Mucosa of rectum (tissue), 2 donors: Measurements from ENCODE around the gene CD4.

ENCODE experiments used
- H3K27ac ChIP-seq, 2 donors: one replicate each; pipeline ENCODE4 v1.7.0; 2013; ENCODE audit warnings: inconsistent platforms in 2 of 2, low read depth in 2 of 2, low read length in 2 of 2
- H3K27me3 ChIP-seq, 2 donors: one replicate each; pipeline ENCODE4 v1.7.0; 2013; ENCODE audit warnings: low read length in 2 of 2; ENCODE audit not compliant: control insufficient read depth in 2 of 2, insufficient read depth in 2 of 2
- H3K36me3 ChIP-seq, 2 donors: one replicate each; pipeline ENCODE4 v1.7.0; 2013; ENCODE audit warnings: low read length in 2 of 2; ENCODE audit not compliant: control insufficient read depth in 2 of 2, insufficient read depth in 2 of 2
- H3K4me1 ChIP-seq, 2 donors: one replicate each; pipeline ENCODE4 v1.7.0; 2013; ENCODE audit warnings: low read length in 2 of 2, mild to moderate bottlenecking in 1 of 2; ENCODE audit not compliant: control insufficient read depth in 2 of 2, insufficient read depth in 2 of 2
- H3K4me3 ChIP-seq, 2 donors: one replicate each; pipeline ENCODE4 v1.7.0; 2013; ENCODE audit warnings: low read length in 2 of 2
- H3K9ac ChIP-seq, 2 donors: one replicate each; pipeline ENCODE4 v1.7.0; 2013; ENCODE audit warnings: low read length in 2 of 2, low read depth in 1 of 2, mild to moderate bottlenecking in 1 of 2
- H3K9me3 ChIP-seq, 2 donors: one replicate each; pipeline ENCODE4 v1.7.0; 2013; ENCODE audit warnings: low read length in 2 of 2; ENCODE audit not compliant: control insufficient read depth in 2 of 2
- donor health status: healthy.
- donor health status: Normal muscosa, but diverticular disease.

CD4 gene

DNA sequence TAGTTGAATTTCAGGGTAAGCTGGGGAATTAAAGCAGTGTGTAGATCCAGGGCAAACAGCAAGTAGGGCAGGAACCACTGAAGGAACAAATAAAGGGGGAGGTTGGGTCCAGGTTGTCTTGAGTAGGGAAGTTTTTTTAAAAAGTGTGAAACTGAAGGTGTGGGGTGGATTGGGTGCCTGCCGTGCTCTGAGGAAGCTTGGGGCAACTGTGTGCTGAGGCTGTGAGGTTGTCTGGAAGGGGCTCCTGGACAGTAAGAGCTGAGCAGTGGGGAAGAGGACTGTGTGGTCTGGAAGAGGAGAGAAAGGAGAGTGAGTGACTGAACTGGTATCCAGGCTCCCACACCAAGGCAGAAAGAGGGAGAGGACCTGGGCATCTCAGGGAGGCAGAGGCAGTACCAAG, 21.4 kb downstream of the CD4 start:
- H3K27ac ChIP-seq: no peak overlapping the region
- H3K27me3 ChIP-seq: no peaks in the 10 kb centered on the region
- H3K4me1 ChIP-seq: no peaks in the 10 kb centered on the region
- H3K36me3 ChIP-seq: peaks cover 0 to 5% of the 10 kb centered on the region in 2 donors
- H3K9ac ChIP-seq: no peak overlapping the region
- H3K9me3 ChIP-seq: no peaks in the 10 kb centered on the region
- no peak overlapping the region for H3K4me3 ChIP-seq

DNA sequence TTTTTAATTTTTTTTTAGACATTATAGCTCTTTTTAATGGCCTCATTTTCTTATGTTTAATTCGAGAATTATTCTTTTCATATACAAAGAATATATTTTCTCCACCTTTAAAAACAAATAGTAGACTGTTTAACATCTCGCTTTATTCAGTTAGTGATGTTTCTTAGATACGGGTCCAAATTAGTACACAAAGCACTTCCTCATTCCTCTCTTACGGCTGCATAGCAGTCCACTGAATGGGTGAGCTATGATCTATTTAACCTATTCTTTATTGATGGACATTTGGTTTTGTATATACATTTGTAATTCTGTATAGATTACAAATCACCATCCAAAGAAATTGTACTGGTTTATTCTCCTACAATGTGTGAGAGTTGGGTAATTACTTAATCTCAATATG, 24.0 kb downstream of the CD4 start:
- Histone ChIP-seq H3K9me3 (no peaks in the 10 kb centered on the region), H3K9ac (no peak overlapping the region), H3K27ac (no peak overlapping the region), H3K4me3 (no peak overlapping the region), H3K27me3 (no peaks in the 10 kb centered on the region), H3K36me3 (peaks cover 0 to 10% of the 10 kb centered on the region in 2 donors), H3K4me1 (no peaks in the 10 kb centered on the region)

DNA sequence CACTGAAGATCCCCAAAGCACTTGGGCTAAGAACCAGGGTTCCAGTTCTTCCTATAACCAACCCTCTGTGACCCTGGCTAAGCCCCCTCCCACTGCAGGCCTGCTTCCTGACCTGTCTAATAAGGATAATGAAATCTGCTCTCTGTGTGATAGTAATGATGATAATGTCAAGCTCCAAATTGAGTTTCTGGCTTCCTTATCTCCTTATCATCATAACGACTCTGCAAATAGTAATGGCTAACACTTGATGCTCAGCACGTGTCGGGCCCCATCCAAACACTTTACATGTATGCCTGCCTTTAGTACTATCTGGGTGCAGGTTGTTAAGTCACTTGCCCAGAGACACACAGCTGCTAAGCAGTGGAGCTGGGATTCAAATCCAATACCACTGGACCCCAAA, 27.3 kb downstream of the CD4 start:
- H3K4me3 ChIP-seq: no peak overlapping the region
- H3K27me3 ChIP-seq: peaks cover 5 to 6% of the 10 kb centered on the region in 2 donors
- H3K36me3 ChIP-seq: peaks cover 0 to 10% of the 10 kb centered on the region in 2 donors
- H3K4me1 ChIP-seq: no peaks in the 10 kb centered on the region
- H3K9ac ChIP-seq: no peak overlapping the region
- H3K27ac ChIP-seq: no peak overlapping the region
- no peaks in the 10 kb centered on the region for H3K9me3 ChIP-seq

DNA sequence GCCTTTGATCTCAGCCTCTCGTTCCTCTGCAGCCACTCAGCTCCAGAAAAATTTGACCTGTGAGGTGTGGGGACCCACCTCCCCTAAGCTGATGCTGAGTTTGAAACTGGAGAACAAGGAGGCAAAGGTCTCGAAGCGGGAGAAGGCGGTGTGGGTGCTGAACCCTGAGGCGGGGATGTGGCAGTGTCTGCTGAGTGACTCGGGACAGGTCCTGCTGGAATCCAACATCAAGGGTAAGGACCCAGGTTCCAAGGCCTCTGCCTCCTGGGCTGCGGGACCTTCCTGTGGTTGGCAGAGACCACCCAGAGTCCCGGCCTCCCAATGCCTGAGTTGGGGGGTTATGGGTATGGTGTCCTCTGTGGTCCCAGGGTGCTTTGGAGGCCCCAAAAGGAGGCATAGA, 27.8 kb downstream of the CD4 start:
- Histone ChIP-seq H3K36me3 (peaks cover 0 to 10% of the 10 kb centered on the region in 2 donors), H3K27ac (no peak overlapping the region)

DNA sequence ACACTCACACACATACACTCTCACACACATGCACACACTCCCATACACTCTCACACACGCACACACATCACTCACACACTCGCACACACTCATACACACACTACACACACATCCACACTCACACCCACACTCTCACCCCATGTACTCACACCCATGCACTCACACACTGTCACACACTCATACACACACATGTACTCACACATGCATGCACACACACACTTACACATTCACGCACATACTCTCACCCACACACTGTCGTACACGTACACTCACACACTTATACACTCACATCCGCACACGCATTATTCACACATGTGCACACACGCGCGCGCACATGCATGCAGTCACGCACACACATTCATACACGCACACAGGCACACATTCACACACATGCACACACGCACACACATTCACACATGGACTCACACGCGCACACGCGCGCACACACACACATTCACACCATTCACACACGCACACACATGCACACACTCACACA, 28.4 kb downstream of the CD4 start:
- peaks cover 0 to 3% of the 10 kb centered on the region in 2 donors for H3K4me1 ChIP-seq
- no peak overlapping the region for H3K4me3 ChIP-seq
- no peak overlapping the region for H3K9ac ChIP-seq
- H3K27me3 ChIP-seq: peaks cover 10 to 17% of the 10 kb centered on the region in 2 donors
- H3K9me3 ChIP-seq: no peaks in the 10 kb centered on the region
- H3K27ac ChIP-seq: no peak overlapping the region
- peaks cover 0 to 10% of the 10 kb centered on the region in 2 donors for H3K36me3 ChIP-seq

More for the DNA sequence above, 27.8 kb downstream of the CD4 start:
- no peak overlapping the region for H3K9ac ChIP-seq
- no peak overlapping the region for H3K4me3 ChIP-seq
- H3K4me1 ChIP-seq: peaks cover 0 to 3% of the 10 kb centered on the region in 2 donors
- no peaks in the 10 kb centered on the region for H3K9me3 ChIP-seq
- peaks cover 5 to 11% of the 10 kb centered on the region in 2 donors for H3K27me3 ChIP-seq

DNA sequence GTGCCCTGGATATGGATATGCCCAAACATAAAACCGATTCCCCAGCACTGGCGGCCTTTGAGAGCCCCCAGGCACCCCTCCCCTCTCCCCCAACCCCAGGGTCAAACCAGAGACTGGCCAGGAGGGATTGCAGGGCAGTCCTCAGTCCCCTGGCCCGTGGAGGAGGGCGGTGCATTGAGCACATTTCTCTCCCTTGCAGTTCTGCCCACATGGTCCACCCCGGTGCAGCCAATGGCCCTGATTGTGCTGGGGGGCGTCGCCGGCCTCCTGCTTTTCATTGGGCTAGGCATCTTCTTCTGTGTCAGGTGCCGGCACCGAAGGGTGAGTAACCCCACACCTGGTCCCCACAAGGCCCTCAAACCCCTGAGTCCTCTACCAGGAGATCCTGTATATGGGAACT, 28.9 kb downstream of the CD4 start:
- H3K27ac ChIP-seq: no peak overlapping the region
- no peaks in the 10 kb centered on the region for H3K9me3 ChIP-seq
- peaks cover 14 to 22% of the 10 kb centered on the region in 2 donors for H3K27me3 ChIP-seq
- H3K4me1 ChIP-seq: peaks cover 0 to 3% of the 10 kb centered on the region in 2 donors
- H3K9ac ChIP-seq: no peak overlapping the region
- peaks cover 0 to 10% of the 10 kb centered on the region in 2 donors for H3K36me3 ChIP-seq
- no peak overlapping the region for H3K4me3 ChIP-seq

DNA sequence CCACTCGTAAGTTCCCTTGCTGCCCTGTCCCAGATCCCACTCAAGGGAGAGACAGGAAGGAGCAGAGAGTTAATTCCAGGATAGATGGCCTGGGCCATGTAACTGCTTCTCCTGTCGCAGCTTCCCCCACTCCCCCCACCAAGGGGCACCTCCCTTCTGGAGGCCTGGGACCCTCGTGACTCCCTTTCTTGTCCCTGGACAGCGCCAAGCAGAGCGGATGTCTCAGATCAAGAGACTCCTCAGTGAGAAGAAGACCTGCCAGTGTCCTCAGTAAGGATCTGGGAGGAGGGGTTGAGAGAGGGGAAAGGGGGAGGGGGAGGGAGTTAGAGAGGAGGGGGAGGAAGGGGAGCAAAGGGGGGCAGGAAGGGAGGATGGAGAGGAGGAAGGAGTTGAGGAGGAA, 29.3 kb downstream of the CD4 start:
- Histone ChIP-seq H3K4me3 (no peak overlapping the region), H3K27me3 (peaks cover 14 to 25% of the 10 kb centered on the region in 2 donors), H3K9me3 (no peaks in the 10 kb centered on the region), H3K27ac (no peak overlapping the region), H3K36me3 (peaks cover 0 to 10% of the 10 kb centered on the region in 2 donors), H3K9ac (no peak overlapping the region), H3K4me1 (peaks cover 0 to 3% of the 10 kb centered on the region in 2 donors)

DNA sequence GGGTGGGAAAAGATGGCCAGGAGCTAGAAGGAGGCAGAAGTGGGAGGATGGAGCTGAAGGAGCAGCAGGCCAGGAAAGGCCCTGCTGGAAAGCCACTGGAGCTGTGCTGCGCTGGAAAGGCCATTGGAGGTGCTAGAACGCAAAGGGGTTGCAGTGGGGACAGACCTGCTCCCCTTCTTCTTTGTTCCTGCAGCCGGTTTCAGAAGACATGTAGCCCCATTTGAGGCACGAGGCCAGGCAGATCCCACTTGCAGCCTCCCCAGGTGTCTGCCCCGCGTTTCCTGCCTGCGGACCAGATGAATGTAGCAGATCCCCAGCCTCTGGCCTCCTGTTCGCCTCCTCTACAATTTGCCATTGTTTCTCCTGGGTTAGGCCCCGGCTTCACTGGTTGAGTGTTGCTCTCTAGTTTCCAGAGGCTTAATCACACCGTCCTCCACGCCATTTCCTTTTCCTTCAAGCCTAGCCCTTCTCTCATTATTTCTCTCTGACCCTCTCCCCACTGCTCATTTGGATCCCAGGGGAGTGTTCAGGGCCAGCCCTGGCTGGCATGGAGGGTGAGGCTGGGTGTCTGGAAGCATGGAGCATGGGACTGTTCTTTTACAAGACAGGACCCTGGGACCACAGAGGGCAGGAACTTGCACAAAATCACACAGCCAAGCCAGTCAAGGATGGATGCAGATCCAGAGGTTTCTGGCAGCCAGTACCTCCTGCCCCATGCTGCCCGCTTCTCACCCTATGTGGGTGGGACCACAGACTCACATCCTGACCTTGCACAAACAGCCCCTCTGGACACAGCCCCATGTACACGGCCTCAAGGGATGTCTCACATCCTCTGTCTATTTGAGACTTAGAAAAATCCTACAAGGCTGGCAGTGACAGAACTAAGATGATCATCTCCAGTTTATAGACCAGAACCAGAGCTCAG, 30.0 kb downstream of the CD4 start:
- Histone ChIP-seq H3K27me3 (peaks cover 17 to 29% of the 10 kb centered on the region in 2 donors), H3K36me3 (peaks cover 0 to 10% of the 10 kb centered on the region in 2 donors), H3K4me1 (peaks cover 0 to 3% of the 10 kb centered on the region in 2 donors), H3K27ac (no peak overlapping the region), H3K9ac (no peak overlapping the region), H3K9me3 (no peaks in the 10 kb centered on the region), H3K4me3 (no peak overlapping the region)

DNA sequence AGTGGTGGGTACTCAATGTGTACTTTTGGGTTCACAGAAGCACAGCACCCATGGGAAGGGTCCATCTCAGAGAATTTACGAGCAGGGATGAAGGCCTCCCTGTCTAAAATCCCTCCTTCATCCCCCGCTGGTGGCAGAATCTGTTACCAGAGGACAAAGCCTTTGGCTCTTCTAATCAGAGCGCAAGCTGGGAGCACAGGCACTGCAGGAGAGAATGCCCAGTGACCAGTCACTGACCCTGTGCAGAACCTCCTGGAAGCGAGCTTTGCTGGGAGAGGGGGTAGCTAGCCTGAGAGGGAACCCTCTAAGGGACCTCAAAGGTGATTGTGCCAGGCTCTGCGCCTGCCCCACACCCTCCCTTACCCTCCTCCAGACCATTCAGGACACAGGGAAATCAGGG, 30.8 kb downstream of the CD4 start:
- Histone ChIP-seq H3K9me3 (no peaks in the 10 kb centered on the region), H3K9ac (no peak overlapping the region), H3K4me3 (no peak overlapping the region), H3K4me1 (peaks cover 0 to 3% of the 10 kb centered on the region in 2 donors), H3K36me3 (peaks cover 0 to 5% of the 10 kb centered on the region in 2 donors), H3K27ac (no peak overlapping the region), H3K27me3 (peaks cover 17 to 34% of the 10 kb centered on the region in 2 donors)
